GM21381 (cell line): ENCODE data around the gene CTNS.

Source experiments
- ATAC-seq: cut with Tn5 transposase; IDR thresholded peaks from one replicate; pipeline ENCODE4 v1.9.1; 2021; ENCODE audit warnings: mild to moderate bottlenecking, moderate library complexity; ENCODE audit not compliant: unreplicated experiment

The CTNS gene

DNA sequence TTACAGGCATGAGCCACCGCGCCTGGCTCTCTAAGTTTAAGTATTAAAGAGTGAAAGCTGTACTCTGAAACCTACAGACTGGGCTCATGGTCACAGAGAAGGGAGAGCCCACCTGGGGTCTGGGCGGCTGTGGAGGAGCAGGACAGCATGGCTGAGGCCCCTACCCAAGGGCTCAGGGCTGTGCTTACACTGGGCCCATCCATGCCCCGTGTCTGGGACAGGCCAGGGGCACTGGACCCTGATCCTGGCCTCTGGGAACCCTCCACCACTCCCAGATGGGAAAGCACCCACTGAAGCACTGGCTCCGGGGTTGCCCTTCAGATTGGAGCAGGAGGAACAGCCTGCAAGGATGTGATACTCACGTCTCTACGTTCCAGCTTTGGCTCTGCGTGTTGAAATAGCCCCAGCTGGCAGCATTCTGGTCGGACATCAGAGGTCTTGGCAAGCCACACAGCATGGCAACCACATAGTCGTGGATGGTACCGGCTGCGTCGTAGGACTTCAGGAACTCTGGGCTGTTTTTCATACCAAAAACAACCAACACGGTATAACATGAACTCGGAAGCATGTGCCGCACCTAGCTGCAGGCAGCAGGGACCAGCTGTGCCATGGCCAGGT, 13.5 kb upstream of the CTNS start:
- no peak for ATAC-seq

DNA sequence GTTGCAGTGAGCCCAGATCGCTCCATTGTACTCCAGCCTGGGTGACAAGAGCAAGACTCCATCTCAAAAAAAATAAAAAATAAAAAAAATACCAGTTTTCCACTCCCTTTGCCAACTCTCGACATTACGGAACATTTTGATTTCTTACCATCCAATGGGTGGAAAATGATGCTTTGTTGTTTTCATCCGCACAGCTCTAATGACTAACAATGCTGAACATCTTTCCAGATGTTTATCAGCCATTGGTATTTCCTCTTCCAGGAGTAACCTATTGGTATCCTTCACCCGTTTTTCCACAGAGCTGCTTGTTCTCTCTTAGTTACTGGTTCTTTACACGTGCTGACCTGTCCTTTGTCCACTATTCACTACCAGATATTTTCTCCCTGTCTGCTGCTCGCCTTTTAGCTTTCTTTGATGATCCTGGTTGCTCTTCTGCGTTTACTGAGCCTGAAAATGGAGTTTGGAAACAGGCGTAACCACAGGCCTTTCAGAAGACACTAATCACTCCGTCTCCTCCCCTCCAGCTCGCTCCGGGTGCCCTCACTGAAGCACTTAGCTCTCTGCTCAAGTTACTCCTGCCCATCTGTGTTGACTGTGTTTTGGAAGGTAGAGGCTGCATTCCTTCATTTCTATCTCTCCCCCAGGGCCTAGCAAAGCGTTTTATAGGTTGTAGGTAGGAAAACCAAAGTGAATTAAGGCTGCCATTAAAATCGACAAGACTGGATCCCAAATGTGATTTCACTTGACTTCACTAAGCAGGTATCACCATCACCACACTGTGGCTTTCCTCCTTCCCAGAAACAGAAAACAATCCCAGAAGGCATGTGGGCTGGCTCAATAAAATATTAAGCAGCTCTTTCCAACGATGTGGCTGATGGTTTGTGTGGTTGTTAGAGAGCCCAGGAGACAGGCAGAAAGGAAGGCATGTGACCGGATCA, 9.5 kb upstream of the CTNS start:
- no peak for ATAC-seq

DNA sequence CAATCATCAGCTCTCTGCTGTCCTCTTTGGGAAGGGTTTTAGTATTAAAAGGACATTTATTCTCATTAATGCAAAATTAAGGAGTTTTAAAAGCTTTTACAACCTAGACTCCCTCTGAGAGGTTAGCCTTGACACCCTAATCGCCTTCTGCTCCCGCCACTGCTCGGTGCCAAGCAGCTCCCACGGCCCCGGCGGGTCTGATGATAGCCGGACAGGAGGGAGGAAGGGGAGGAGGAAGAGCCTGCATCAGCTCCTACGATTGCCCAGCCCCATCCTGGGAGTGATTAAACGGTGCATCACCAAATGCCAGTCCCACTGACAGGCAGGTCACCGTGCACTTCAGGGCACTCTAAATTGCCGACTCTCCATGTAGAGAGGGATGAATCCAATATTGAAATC, 8.8 kb upstream of the CTNS start:
- ATAC-seq = no peak

DNA sequence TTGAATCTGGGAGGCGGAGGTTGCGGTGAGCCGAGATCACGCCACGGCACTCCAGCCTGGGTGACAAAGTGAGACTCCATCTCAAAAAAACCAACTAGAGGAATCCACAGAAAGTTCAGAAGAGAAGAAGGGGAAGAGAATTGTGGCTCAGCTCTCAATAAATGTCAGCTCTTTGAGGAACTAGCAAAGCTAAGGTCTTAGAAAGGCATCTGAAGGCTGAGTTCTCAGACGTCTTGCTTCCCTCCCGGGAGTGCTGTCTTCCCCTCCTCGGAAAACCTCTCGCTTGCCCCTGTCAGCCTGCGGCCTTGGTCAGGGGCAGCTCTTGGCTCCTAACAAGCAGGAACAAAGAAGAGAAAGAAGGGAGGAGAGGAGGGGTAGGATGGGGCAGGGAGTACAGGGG, 5.8 kb upstream of the CTNS start:
- ATAC-seq = no peak

DNA sequence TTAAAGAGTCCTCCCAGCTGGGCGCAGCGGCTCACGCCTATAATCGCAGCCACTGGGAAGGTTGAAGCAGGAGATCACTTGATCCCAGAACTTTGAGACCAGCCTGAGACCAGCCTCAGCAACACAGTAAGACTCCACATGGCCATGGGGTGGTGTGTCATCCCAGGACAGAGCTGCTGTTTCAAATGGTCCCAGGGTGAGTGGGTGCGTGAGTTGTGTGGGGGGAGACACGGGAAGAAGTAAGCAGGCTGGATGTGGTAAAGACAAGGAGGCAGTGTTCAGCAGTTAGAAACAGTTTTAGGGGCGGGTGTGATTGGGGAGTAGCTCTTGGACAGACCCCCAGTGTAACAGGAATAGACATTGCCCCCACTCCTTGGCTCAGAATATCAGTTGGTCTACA, 4.3 kb upstream of the CTNS start:
- ATAC-seq = no peak

DNA sequence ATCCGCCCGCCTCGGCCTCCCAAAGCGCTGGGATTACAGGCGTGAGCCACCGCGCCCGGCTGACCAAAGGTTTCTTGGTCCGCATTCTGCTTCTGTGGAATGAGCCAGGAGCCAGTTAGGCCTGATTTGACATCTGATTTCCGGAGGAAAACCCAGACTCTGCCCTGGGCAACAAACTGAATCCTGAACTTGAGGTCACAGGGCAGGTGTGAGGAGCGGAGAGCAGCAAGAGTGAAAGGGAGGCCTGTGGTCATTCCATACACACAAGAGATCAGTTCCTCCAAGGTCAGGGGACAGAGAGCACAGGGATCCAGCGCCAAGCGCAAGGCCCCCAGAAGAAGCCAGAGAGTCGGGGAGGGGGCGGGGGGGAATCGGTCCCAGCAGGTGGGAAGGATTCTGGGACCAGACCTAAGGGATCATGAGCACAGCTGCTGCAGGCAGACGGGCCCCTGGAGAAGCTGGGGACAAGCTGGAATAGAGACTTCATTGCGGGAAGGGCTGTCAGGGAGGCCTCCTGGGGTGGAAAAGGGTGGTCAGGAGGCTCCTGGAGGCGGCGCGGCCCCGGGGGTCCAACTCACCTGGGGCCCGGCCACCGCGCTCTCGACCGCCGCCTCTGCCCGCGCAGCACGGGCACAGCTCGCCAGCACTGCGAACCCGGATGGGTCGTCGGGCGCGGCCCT, 946 bp upstream of the CTNS start:
- no peak for ATAC-seq

DNA sequence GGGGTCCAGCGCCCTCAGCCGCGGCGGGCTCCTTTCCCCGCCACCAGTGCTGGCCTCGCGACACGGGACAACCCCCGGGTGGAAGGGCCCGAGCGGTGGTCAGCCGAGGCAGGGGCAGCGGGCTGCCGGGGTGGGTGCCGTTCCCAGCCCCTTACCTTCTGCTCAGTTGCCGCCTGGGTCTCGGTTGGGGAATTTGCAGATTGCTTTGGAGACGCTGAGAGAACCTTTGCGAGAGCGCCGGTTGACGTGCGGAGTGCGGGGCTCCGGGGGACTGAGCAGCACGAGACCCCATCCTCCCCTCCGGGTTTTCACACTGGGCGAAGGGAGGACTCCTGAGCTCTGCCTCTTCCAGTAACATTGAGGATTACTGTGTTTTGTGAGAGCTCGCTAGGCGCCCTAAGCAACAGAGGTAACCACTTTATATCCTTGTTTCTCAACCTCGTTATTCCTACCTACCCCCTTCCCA, 381 bp downstream of the CTNS start:
- ATAC-seq = no peak

DNA sequence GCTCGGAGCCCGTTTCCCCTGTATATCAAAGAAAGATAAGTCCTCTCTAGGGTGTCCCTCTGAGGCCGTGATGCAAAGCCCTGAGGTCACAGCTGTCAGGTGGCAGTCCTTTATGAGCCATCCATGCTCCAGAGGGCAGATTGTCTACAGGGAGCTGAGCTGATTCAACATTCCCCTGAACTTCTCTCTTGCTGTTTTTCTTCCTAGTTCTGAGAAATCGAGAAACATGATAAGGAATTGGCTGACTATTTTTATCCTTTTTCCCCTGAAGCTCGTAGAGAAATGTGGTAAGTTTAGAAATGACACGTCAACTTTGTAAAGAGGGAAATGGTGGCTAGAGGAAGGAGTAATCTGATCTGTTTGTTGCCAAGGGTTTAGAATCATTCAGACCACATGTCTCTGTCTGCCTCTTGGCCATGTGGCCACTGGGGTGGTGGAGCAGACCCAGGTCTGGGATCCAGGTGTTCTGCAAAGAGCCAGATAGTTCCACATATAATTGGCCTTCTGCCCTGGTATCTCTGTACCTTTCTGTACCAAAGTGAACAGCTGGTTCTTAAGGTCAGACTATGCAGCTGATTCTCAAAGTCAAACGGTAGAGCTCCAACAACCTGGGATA, 3.5 kb downstream of the CTNS start:
- ATAC-seq = no peak

DNA sequence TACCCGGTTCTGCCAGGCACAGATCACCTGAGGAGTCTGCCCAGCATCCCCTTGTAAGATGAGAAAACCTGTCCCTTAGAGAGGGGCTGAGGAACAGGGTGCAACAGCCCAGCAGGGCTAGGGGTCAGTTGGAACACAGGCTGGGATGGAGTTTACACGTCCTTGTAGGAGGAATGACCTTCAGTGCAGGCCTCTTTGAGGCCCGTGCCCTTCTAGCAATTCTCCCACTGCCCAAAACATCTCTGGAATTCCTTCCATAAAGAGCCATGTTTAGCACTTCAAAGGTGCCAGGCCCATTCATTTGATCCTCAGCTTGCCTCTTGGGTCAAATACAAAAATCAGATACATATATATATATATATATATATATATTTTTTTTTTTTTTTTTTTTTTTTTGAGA, 4.5 kb downstream of the CTNS start:
- no peak for ATAC-seq

DNA sequence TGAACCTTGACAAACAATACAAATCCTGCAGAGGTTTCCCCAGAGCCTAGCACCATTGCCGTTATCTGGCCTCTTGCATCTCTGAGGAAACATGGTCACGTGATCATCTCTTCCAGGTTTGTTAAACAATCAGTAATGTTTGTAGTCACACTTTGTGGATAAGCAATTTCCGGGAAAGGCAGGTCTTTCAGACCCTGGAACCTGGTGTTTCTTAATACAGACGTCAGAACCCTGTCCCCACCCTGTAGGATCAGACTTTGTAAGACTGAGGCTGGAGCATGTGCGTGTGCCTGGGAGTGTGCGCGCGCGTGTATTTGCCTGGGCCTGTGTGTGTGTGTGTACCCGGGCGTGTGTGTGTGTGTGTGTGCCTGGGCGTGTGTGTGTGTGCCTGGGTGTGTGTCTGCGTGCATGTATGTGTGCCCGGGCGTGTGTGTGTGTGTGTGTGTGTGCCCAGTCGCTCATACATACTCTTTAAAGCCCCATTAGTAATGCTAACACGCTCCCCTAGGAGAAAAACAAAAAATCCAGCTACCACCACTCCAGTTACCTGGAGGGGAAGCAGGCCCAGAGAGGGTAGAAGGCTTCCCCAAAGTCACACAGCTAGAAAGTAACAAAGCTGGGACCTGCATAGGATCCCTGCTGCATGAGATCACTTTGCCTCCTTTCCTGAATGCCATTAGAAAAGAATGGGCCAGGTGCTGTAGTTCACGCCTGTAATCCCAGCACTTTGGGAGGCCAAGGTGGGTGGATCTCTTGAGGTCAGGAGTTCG, 5.3 kb downstream of the CTNS start:
- no peak for ATAC-seq

DNA sequence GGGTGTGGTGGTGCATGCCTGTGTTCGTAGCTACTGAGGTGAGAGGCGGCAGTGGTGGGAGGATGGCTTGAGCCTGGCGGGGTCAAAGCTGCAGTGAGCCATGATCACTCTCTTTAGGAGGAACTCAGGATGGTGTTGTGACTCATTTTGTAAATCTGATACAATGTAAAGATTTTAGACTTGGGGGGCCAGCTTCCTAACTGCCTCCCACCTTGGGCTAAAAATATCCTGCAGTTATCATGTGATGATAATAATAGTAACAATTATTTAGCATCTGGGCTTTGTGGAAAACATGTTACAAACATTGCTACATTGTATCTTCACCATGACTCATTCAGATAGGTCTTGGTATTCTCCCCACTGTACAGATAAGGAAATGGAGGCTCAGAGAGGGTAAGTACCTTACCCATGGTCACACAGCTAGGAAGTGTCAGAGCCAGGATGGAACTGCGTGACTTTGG, 7.4 kb downstream of the CTNS start:
- no peak for ATAC-seq

DNA sequence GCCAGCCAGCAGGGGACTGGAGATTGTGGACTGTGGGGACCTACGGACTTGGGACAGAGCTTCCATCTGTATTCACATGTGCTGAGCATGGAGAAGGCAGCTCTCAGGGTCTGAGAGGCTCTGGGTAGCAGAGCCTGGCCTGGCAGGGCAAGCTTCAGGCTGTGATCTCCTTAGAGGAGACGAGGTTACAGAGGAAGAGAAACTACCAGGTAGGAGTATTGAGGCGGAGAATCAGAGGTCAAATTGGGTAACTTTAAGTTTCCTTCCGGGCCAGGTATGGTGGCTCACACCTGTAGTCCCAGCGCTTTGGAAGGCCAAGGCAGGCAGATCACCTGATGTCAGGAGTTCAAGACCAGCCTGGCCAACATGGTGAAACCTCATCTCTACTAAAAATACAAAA, 8.8 kb downstream of the CTNS start:
- no peak for ATAC-seq

DNA sequence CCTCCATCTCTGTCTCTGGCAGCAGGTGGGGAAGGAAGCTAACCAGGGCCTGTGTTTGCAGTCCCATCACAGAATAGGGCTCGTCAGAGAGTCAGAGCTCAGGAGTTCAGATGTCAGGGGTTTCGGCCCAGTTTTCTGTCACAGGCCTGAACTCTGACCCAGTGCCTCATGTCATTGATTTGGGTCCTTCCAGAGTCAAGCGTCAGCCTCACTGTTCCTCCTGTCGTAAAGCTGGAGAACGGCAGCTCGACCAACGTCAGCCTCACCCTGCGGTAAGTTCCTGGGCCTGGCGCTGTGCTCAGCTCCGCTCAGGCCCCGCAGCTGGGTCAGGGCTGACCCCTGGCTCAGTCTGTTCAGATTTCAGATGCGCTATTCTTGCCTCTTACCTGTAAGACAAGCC, 10.7 kb downstream of the CTNS start:
- ATAC-seq = no peak

DNA sequence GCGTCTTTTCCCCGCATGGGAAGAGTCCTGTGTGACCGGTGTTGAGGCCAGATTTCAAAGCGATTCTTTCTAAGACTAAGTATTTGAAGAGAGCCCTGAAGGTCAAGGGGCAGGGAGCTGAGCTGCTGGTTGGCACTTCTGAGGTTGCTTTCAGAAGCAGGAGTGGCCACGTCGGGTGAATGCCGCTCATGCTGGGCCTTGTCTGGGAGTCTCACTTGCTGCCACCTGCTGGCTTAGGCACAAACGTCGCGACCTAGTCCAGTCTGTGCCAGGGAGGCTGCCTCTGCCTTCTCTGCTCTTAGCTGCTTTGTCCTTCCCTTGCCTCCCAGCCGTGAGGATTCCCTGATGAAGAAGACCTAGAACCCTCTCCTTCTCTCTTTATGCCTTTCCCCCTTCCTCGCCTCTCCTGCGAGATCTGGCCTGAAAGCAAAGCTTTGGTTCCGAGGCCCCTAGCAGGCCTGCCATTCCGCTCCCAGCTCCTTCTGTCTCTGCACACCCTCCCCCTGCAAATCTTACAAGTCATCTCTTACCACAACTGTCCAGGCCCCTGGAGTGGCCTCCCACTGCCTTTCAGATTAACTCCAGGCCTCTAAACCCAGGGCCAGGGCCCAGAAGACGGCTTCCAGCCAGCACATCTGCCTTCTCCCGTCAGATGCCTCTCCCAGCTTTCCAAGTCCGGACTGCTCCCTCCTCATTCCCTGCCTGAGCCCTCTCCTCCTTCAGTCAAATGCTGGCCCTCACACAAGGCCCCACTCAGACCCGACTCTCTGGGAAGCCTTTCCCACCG, 11.4 kb downstream of the CTNS start:
- ATAC-seq = no peak

DNA sequence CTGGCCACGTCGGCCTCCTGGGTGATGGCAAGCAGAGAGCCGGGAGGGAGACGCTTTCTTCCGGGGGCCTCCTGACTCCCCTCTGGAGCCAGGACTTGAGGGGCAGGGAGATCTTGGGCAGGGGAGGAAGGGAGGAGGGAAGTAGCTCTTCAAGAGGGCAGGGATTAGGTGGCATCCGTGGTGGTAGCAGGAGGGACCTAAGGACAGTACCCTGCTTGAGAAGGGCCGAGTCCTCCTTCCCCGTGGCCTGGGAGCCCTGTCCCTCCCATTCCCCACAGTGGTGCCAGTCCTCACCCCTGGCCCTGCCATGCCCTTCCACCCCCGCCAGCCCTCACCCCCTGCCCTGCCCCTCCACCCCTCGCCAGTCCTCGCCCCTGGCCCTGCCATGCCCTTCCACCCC, 19.2 kb downstream of the CTNS start:
- ATAC-seq = no peak

DNA sequence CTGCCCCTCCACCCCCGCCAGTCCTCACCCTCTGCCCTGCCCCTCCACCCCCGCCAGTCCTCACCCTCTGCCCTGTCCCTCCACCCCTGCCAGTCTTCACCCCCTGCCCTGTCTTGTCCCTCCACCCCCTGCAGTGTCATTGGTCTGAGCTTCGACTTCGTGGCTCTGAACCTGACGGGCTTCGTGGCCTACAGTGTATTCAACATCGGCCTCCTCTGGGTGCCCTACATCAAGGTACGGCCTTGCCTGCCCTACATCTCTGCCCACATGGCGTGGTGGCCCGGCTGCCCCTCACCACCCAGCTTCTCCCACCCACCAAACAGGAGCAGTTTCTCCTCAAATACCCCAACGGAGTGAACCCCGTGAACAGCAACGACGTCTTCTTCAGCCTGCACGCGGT, 19.8 kb downstream of the CTNS start:
- ATAC-seq = no peak

DNA sequence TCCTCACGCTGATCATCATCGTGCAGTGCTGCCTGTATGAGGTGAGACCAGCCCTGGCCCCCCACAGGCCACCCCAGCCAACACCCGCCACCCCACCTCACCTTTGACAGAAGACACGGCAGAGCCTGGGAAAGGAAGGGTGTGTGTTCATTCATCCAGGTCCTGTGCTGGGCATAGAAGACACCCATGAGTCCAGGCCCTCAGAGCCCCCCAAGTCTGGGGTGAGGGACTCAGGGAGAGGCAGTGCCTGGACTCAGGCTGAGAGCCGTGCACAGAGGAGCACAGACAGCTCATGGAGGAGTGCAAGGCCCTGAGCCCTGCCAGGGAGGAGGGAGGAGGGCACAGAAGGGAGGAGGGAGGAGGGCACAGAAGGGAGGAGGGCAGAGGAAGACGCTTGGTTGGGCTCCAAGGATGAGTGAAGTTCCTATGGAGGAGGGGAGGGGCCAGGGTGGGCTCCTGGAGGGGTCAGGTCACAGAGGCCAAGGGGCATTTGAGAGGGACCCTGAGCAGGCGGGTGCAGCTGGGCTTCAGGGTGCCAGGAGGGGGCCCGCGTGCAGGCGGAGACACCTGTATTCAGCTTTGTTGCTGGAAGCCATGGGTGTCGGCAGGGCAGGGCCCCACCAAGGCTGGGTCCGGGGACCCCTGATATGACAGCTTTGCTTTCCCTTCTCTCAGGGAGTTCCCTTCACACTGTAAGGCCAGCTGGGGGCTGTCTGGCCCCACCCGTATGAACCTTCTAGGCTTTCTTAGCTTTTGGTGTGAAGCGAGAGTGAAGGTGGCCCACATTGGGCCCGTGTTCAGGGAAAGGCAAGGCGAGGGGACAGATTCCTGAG, 20.4 kb downstream of the CTNS start:
- ATAC-seq = no peak

DNA sequence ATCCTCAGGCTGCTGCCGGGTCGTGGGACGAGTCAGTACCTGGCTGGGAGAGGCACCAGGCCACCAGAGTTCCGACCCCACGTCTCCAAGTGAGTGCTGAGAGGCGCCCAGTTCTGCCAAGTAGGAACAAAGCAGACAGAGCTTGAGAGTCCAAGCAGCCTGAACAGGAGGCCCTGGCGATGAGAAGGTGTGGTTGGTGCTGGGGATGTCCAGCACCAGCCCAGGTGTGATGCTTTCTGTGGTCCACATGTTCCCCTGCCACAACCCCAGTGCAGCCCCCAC, 21.0 kb downstream of the CTNS start:
- no peak for ATAC-seq
